Forelimb muscle (tissue), 1 donor: ENCODE measurements around the gene RABGAP1L. TPM values are rescaled to one million over a fixed set of nuclear protein-coding genes. Genes with fewer than 3 reads are reported as not detected.
A peak's percentile ranks its signal among the peaks of the same experiment; 100 is the strongest.
"Not testable (repeated sequence)": the region's sequence is repeated elsewhere in the genome, so short reads cannot be mapped to it uniquely, and the experiment has no call there.

ENCODE experiments used
- DNase-seq: peaks from one replicate; pipeline ENCODE4 v3.0.0-alpha.2; 2013; ENCODE audit warnings: low read depth
- polyA plus RNA-seq: library from polyadenylated mRNA; unstranded; fragments of 120-200 nt; gene quantifications from one replicate; pipeline ENCODE4 v1.2.1, GENCODE V29; 2013; ENCODE audit not compliant: insufficient read length

RABGAP1L gene
- polyA plus RNA-seq, 1 donor: 10.3 TPM

- DNase-seq: no peak
Measured at GRCh38 chr1:174703309-174703708, 544.0 kb downstream of the RABGAP1L start.

GRCh38 chr1:174704300-174704699 lies 545.0 kb downstream of the RABGAP1L start:
- DNase-seq: no peak

- DNase-seq: no peak
Measured at GRCh38 chr1:174710868-174711845, 551.8 kb downstream of the RABGAP1L start.

- DNase-seq: not testable (repeated sequence)
Measured at GRCh38 chr1:174711848-174712247, 552.5 kb downstream of the RABGAP1L start.

GRCh38 chr1:174712541-174712940 lies 553.2 kb downstream of the RABGAP1L start:
- DNase-seq: no peak

GRCh38 chr1:174713796-174714195 lies 554.5 kb downstream of the RABGAP1L start:
- peak; percentile 17 for DNase-seq

GRCh38 chr1:174719194-174719593 lies 559.9 kb downstream of the RABGAP1L start:
- DNase-seq: no peak

- no peak for DNase-seq
Measured at GRCh38 chr1:174720618-174721017, 561.3 kb downstream of the RABGAP1L start.

- no peak for DNase-seq
Measured at GRCh38 chr1:174721246-174721645, 561.9 kb downstream of the RABGAP1L start.

- no peak for DNase-seq
Measured at GRCh38 chr1:174723816-174724215, 564.5 kb downstream of the RABGAP1L start.

- DNase-seq: no peak
Measured at GRCh38 chr1:174724219-174724618, 564.9 kb downstream of the RABGAP1L start.

- DNase-seq: no peak
Measured at GRCh38 chr1:174726167-174726879, 567.0 kb downstream of the RABGAP1L start.

GRCh38 chr1:174726880-174727585 lies 567.7 kb downstream of the RABGAP1L start:
- DNase-seq: no peak

- DNase-seq: no peak
Measured at GRCh38 chr1:174734270-174734669, 575.0 kb downstream of the RABGAP1L start.

GRCh38 chr1:174736831-174737230 lies 577.5 kb downstream of the RABGAP1L start:
- no peak for DNase-seq

- no peak for DNase-seq
Measured at GRCh38 chr1:174740249-174740968, 581.1 kb downstream of the RABGAP1L start.

GRCh38 chr1:174742805-174743653 lies 583.7 kb downstream of the RABGAP1L start:
- DNase-seq: no peak

- DNase-seq: peak; percentile 35
Measured at GRCh38 chr1:174743654-174744561, 584.6 kb downstream of the RABGAP1L start.

- no peak for DNase-seq
Measured at GRCh38 chr1:174744886-174745285, 585.6 kb downstream of the RABGAP1L start.
